ENCODE data around the gene CD74. TPM values are rescaled to one million over a fixed set of nuclear protein-coding genes. Genes with fewer than 3 reads are reported as not detected.

CD74 gene
- total RNA-seq, 4 donors from 2014 or later = 433 to 1,002 (median 776) TPM

DNA sequence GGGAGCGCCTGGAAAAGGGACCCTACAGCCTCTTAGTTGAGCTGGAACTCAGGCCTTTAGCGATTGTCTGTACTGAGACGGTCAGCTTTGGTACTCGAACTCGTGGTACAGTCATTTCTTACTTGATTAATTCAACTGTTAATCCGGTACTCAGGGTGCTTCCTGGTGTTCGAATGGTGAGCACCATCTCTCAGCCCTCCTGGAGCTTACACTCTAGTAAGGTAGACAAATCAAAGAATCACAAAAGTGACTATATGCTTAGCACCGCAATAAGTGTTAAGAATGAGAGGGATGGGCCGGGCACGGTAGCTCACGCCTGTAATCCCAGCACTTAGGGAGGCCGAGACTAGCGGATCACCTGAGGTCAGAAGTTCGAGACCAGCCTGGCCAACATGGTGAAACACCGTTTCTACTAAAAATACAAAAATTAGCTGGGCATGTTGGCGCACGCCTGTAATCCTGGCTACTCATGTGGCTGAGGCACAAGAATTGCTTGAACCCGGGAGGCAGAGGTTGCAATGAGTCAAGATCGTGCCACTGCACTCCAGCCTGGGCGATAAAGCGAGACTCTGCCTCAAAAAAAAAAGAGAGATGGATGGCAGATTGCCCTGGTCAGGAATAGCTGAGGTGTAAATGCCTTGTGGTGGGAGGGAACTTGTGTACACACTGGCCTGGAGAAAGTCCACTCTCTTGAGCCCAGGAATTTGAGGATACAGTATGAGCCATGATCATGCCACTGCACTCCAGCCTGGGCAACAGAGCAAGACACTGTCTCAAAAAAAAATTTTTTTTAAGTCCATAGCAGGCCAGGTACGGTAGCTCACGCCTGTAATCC is 54.2 kb downstream of the CD74 start:
- Histone ChIP-seq H3K27ac (no peak overlapping the region), H3K27me3 (no peaks in the 10 kb centered on the region), H3K4me3 (peak overlapping the region; percentile 96), H3K9me3 (no peaks in the 10 kb centered on the region), H3K4me1 (peaks cover 21% of the 10 kb centered on the region), H3K36me3 (peaks cover 27% of the 10 kb centered on the region)
- 37% methylated on average over 23 of the region's 23 CpGs for WGBS
- no peak for DNase-seq (ENCODE audit: low spot score in 2 of 2)
- no peak for TF ChIP-seq POLR2A (IDR thresholded peaks at IDR 0.05)
- no peak for TF ChIP-seq POLR2AphosphoS5 (IDR thresholded peaks at IDR 0.05)
- no peak for TF ChIP-seq CTCF (IDR thresholded peaks at IDR 0.05)
- TF ChIP-seq EP300 (IDR thresholded peaks at IDR 0.05) = no peak

- under 1% methylated on average over 44 of the region's 90 CpGs for WGBS
- no peaks in the 10 kb centered on the region for H3K9me3 ChIP-seq
- no peaks in the 10 kb centered on the region for H3K27me3 ChIP-seq
- peak; percentile 98 for DNase-seq (ENCODE audit: low spot score in 2 of 2)
- peak within 1 kb of the TSS; percentile 96 for H3K4me3 ChIP-seq
- TF ChIP-seq CTCF (IDR thresholded peaks at IDR 0.05) = no peak
- TF ChIP-seq EP300 (IDR thresholded peaks at IDR 0.05) = no peak
- TF ChIP-seq POLR2AphosphoS5 (IDR thresholded peaks at IDR 0.05) = peak in 1 of 3 donors; percentile 31
- TF ChIP-seq POLR2A (IDR thresholded peaks at IDR 0.05) = no peak
- H3K27ac ChIP-seq = peak within 1 kb of the TSS; percentile 55
- peaks cover 21% of the 10 kb centered on the region for H3K4me1 ChIP-seq
- H3K36me3 ChIP-seq = peaks cover 18% of the 10 kb centered on the region
These were observed 55.1 kb downstream of the CD74 start, which contains the start of gene TCOF1 for GRCh38 chr5:150357326-150358260. TCOF1 (plus strand) TSS chr5:150357697; CDS start chr5:150357747, 50 bp downstream.

DNA sequence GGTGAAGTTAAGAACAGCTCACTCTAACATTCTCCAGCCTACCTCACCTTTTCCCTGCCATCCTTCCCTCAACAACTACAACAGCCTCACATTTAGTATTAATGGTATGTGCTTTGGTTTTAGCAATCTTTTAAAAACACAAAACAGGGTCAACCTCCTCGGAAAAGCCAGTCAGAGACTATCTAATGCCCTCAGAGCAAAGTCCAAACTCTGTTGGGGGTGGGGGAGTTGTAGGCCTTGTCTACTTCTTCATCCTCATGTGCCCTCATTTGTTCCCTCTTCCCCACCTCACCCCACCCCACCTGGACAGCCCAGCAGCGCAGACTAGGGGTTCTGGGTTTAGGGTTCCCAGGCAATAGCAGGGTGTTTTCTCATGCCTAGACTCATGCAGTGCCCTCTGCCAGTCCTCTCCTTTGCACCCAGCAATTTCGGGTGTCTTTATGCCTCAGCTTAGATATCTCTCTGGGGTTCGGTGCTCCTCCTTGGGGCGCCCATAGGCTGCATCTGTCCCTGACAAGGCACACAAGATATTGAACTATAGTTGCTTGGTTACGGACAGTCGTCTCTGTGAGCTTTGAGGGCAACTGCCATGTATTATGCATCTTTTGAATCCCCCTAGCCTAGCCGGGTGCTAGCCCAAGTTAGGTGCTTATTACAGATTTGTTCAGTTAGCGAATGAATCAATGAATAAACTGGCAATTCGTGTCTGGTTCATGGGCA is 56.0 kb downstream of the CD74 start:
- H3K4me3 ChIP-seq = peak overlapping the region; percentile 96
- TF ChIP-seq CTCF (IDR thresholded peaks at IDR 0.05) (no peak), POLR2AphosphoS5 (IDR thresholded peaks at IDR 0.05) (no peak), EP300 (IDR thresholded peaks at IDR 0.05) (no peak)
- no peak for DNase-seq (ENCODE audit: low spot score in 2 of 2)
- 63% methylated on average over 10 of the region's 10 CpGs for WGBS
- no peaks in the 10 kb centered on the region for H3K27me3 ChIP-seq
- H3K27ac ChIP-seq = no peak overlapping the region
- H3K36me3 ChIP-seq = peaks cover 9% of the 10 kb centered on the region
- H3K9me3 ChIP-seq = no peaks in the 10 kb centered on the region
- peaks cover 21% of the 10 kb centered on the region for H3K4me1 ChIP-seq

GRCh38 chr5:150355791-150356190 is 56.9 kb downstream of the CD74 start:
- TF ChIP-seq CTCF (IDR thresholded peaks at IDR 0.05) (no peak), POLR2A (IDR thresholded peaks at IDR 0.05) (no peak), EP300 (IDR thresholded peaks at IDR 0.05) (no peak), POLR2AphosphoS5 (IDR thresholded peaks at IDR 0.05) (no peak)
- Histone ChIP-seq H3K9me3 (no peaks in the 10 kb centered on the region), H3K27ac (no peak overlapping the region), H3K4me3 (no peak overlapping the region), H3K27me3 (no peaks in the 10 kb centered on the region), H3K36me3 (no peaks in the 10 kb centered on the region), H3K4me1 (peaks cover 21% of the 10 kb centered on the region)
- DNase-seq (ENCODE audit: low spot score in 2 of 2) = no peak
- WGBS = 92% methylated on average over 2 of the region's 2 CpGs
